Stimulated activated CD8-positive, alpha-beta memory T cell treated with anti-CD3 and anti-CD28 coated beads, Interleukin-12 subunit alpha, Interleukin-12 subunit beta, amount 100 ng/mL, for 1 hour (primary cell): ENCODE results near the gene KLF13.

Experiments
- DNase-seq: peaks from one replicate; pipeline ENCODE4 v3.0.0-alpha.2; 2020; ENCODE audit warnings: low read depth

The KLF13 gene

DNA sequence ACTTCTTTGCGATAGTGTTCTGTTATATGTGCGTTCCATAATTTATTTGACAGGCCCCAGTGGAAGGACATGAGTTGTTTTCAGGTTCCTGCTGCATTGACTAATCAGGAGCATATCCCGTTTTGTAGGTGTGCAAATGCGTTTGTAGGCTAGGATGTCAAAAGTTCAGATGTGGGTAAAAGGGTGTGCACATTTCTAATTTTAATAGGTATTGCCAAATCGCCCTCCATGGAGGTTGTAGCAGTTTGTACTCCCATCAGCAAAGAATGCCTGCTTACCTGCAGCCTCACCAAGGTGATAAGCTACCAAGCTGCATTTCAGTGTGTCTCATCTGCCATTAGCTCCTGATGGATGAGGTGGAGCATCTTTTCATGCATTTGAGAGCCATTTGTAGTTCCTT lies 36.3 kb downstream of the KLF13 start:
- DNase-seq, result no peak

DNA sequence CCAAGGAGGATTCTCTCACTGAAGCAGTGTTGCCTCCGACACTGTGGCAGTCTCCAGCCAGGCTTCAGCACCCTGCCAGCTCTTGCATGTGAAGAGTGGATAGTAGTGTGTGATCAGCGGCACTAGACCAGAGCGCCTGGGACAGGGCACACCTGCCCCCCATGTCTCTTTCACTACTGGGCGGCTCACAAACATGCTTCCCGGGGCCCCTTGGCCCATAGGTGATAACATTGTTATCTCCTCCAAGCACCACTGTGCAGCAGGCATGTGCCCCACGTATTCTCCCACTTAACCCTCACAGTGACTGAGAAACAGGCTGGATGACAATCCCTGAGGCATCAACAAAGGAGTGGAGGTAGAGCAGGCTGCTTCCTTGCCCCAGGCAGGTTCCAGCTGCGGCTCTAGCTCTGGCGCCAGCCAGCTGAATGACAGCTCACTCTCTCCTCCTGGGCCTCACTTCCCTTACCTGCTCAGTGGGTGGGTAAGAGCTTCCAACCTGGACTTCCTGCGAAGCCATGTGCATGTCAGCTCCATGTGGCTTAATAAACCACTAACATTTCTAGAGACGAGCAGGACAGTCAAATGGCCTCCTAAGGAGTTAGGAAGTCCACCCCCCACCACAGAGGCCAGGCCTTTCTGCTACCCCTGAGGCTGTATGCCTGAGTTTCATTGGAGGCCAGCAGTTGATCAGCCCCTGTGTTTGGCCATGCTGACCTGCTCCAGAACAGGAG lies 37.8 kb downstream of the KLF13 start:
- no peak for DNase-seq

DNA sequence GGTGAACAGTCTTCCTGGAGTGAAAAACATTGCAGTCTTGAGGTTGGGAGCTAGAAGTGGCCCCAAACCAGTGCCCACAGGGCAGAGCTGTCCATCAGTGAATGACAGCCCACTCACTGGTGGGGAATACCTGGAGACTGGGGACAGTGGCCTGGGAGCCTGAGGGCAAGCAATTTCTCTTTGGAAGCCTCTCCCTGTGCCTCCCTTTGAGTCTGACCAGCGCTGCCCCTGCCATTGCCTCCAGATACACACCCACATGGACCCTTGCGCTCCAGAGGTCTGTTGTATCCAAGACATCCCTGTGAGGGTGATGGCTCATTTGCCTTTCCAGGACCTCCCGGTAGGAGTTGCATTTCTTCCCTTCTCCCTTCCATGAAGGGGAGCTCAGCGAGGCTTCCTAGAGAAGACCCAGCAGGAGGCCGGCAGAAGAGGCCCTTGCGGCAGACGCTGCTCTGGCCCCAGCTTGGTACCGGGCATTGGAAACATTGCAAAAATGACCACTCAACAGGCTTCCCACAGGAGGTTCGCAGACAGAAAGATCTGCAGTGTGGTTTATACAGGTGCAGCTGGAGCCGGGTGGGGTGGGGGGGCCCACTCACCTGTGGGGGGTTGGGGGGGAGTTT lies 38.5 kb downstream of the KLF13 start:
- no peak for DNase-seq

DNA sequence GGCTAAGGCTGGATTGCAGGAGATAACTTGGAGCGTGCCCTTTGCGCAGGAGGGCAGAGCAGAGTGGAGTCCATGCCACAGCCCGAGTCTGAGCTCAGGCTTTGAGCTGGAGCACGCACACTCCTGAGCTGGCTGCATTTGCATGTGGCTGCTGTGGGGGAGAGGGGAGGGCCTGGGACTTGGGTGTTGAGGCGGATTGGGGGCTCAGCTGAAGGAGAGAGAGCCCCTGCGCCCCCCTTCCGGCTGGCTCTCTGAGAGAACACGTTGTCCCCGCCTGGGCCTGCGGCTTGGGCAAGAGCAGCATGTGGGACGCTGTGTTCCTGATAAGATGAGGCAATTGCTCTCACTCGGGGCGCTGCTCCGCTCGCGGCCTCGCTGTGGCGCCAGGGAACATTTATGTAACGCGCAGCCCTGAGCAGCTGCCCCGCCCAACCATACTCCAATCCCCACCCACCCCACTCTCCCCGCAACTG lies 39.1 kb downstream of the KLF13 start:
- peak; percentile 63 for DNase-seq

DNA sequence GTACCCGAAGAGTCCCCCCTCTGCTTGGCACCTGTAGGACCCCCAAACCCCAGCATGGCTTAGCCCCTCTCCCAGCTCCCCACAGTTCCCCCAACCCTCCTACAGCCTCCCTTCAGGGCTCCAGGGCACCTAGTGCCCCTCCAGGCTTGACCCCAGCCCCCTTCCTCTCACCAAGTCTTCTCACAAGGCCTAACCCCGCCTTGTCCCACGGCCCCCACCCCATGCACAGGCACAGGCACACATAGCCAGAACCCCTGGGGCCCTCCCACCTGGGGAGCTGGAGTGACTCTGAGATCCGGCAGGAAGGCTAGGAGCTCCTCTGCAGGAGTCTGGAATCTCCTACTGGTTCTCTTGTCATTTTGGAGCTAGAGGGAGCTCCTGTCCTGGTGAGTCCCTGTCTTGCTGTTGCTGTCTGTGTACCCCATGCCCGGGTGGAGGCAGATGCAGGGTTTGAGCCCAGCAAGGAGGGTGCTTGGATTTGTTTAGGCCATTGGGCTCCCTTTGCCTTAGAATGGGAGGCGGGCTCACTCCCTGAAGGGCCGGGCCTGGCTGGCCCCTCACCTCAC lies 39.6 kb downstream of the KLF13 start:
- no peak for DNase-seq

DNA sequence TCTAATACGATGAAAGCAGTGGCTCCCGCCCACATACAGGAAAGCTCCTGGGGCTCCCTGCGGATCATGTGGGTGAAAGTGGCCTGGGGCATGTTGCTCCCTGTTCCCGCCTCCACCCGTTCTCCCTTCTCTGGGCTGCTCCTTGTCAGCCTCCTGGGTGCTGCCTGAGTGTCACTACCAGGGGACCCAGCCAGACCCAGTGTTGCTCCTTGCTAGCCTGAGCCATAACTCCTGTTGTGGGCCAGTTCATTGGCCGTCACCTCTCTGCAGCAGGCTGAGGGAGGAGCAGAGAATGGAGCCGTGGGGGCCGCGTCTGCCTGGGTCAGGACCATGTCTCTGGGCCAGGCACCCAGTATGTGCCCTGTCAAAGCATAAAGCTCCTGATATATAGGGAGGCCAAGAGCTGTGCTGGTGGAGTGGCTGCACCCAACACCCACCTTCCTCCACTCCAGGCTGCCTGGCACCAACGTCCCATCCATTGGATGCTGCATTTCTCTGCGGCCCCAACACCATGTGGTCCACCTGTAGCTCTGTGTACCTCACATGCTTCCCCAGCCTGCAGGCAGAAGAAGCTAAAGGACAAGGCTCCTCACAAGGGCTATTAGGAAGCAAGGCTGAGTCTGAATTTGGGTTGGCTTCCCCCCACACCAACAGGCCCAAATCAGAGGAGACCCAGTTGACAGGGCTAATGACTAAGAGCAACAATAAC lies 40.5 kb downstream of the KLF13 start:
- DNase-seq, result no peak

DNA sequence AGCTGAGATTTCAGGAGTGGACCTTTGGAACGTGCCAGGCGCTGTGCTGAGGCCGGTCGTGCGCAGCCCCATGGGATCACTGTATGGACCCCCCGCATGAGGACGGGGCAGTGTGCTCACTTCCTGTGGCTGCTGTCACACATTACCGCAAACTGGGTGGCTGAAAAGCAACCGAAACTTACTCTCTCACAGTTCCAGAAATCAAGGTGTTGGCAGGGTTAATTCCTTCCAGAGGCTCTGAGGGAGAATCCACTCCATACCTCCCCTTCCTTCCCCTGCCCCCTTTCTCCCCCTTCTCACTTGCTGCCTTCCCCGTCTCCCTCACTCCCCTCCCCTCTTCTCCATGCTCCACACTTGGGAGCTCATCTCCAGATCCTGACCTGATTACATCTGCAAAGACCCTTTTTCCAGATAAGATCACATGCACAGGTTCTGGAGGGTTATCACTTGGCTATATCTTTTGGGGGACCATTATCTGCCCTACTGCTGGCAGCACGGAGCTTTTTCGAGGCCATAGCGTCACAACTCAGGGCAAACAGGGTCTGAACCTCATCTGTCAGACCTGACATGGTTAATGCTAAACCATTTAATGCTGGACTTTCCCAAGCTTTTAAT lies 41.2 kb downstream of the KLF13 start:
- no peak for DNase-seq

DNA sequence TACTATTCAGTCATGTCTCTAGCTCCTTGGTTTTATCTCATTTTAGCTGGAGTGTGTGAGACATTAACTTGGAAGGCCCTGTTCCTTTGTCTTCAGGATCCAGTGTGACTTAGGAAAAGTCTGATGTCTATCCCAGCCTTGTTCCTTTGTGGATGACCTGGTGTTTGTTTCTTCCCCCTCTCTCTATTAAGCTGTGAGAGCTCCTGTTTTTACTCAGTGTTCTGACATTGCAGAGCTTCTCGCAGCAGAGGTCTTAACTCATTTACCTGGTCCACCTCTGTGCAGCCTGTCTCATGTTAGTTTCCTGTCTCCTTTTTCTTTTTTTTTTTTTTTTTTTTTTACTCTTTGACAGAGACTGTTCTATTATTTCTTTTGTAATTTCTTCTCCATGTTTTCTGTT lies 43.1 kb downstream of the KLF13 start:
- no peak for DNase-seq

DNA sequence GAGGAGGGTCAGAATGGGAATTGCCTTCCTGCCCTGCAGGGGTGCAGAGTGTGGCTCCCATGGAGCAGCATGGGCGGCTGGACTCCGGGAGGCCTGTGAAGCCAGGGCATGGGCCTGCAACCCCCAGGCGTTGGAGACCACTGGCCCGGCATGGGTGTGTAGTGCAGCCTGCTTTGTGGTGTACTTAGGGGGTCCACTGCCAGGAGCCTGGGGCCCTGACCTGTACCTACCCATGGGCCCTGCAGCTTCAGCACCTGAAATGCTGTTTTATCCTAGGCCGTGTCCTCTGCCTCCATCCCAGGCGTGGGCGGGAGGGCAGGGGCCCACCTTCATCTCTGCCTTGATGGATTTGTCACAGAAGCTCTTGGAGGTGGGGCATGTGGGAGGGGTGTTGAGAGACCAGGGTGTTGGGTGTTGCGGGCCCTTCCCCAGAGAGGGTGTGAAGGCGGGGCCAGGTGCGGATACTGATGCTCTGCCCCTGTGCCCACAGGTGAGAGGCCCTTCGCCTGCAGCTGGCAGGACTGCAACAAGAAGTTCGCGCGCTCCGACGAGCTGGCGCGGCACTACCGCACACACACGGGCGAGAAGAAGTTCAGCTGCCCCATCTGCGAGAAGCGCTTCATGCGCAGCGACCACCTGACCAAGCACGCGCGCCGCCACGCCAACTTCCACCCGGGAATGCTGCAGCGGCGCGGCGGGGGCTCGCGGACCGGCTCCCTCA lies 45.0 kb downstream of the KLF13 start:
- no peak for DNase-seq

DNA sequence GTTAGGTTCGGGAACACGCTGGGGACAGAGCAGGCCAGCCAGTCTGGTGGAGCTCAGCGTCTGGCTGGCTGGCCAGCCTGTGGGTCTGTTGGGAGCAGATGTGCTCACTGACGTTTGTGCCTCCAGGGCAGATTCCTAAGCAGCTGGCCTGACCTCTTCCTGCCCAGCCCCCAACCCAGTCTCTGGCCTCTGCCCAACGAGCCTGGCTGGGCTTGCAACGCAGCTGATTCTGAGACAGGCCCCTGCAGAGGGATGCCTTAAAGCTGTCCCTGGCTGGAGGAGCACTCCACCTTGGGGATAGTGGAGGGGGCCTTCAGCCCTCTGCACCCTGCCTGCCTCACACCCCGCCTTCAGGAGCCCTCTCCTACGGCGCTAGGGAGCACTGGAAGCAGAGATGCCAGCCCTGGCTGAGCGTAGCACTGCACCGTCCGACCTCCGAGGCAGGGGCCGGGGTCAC lies 46.0 kb downstream of the KLF13 start:
- DNase-seq, result no peak

DNA sequence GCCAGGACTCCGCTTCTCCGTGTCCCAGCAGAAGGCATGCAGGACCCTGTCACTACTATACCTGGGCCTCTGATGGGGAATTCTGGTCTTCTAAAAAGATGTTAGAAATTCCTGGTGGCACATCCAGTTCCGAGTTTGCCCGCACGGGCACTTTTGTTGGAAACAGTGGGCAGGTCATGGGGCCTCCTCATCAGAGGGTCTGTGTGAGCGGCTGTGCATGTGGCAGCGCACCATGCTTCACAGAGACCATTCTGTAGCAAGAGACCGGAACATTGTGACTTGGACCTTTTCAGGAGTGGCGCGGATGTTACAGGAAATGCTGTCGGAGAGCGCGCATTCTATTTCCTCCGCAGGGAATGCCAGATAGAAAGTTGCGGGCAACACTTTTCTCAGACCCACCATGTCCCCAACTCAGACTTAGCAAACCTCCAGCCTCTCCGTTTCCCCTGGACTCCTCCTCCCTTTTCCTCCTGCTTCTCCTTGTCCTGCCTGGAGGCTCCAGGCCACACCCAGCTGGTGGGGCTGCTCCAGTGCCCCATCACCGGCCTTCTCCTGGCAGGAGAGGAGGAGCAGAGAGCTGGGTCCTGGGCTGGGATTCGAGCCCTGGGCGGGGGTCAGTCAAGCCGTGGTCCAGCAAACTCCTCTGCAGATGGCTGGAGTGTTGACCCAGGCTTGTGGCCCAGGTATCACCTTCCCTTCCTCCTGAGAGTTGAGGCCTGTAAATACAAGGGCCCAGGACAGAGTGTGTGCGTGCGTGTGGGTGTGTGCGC lies 46.6 kb downstream of the KLF13 start:
- no peak for DNase-seq

DNA sequence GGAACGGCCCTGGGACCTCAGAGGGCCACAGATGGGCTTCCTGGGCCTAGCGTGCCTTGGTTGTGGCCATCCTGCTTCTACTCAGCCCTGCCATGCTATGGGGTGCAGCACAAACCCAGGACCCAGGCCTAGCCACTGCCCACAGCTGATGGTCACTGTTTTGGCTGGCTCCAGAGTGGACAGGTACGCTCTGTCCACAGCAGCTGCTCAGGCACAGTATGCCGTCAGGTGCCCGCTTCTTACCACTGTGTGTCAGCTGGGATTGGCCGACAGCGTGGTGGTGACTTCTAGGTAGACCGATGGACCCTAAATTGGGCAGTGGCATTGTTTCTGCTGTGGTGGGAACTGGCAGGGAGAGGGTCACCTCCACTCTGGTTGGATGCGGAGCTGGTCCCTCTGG lies 47.3 kb downstream of the KLF13 start:
- DNase-seq, result no peak

DNA sequence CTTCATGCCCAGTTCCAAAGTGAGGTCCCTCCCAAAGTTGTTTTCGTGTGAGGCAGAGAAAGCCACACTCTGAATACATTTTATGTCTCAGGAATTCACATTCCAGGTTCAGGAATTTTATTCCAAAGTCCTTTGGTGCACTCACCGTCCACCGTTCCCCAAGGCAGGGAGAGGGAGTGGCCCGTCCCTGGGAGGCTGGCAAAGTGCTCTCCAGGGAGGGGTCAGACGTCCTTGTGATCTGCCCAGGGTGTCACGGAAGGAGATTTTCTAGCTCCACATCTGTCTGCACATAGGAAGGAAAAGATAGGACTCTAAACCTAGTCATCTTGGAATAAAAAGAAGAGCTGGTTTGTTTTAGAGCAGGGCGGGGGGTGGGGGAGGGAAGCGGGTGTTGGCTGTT lies 47.9 kb downstream of the KLF13 start:
- DNase-seq, result no peak

DNA sequence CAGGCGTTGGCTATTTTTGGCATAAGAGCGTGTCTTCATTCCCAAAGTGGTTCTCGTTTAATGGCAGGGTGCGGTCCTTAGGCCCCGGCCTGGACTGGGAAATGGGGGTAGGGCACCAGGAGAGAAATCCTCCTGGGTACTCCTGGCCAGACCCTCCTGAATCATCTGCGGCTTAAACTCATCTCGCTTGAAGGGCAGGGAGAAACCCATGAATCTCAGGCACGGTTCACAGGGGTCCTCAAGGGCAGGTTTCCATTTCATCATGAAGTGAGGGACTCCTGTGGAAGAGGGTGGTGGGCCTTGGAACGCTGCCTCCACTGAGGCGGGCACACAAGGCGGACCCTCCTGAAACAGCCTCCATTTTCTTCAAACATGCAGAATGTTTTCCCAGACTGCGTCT lies 48.4 kb downstream of the KLF13 start:
- DNase-seq, result no peak

DNA sequence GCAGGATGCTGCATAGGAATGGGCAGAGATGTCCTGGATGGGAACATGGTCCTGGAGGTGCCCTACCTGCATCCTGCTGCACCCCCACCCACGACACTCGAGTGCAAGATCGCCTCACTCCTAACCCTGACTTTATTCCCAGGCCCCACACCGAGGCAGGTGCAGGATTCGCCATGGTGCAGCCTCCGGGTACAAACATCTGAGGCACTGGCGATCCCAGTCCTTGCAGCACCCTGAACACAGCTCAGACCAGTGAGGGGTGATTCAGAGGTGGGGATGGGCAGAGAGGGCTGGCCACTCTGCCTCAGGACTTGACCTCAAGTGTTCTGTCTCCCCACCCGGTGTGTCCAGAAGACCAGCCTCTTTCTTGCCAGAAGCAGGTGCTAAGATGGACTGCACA lies 49.1 kb downstream of the KLF13 start:
- no peak for DNase-seq

DNA sequence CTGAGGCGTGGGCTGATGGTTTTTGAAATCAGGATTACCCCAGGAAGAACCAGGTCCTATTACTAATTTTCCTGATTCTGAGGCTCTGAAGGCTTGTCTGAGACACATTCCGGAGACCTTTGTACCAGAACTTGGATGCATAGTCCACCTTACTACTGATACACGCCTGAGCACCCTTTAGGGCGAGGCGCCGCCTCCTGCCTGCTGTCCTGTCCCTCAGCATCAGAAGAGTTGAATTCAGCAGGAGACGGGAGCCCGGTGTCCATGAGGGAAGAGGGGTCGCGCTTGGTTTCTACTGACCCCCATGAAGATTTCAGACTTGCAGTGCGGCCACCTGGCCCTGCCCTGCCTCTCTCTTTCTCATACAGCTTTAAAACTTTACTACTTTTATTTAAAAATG lies 49.9 kb downstream of the KLF13 start:
- no peak for DNase-seq

DNA sequence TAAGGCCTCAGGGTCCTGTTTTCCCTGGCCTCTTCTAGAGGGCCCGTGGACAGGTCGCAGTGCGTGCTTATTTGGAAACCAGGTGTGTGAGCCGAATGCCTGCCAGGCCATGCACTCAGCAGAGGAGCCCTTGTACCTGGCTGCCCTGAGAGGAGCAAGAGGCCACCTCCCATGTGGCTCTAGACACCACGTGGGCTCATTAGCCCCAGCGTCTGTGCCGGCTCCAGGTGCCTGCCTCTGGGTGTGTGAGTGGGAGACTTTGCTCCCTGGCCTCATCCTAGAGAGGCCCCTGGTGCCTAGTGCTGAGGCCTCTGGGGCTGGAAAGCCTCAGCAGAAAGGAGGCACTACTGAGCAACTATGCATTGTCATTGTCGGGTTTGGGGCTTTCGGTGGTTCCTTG lies 50.4 kb downstream of the KLF13 start:
- DNase-seq, result no peak

DNA sequence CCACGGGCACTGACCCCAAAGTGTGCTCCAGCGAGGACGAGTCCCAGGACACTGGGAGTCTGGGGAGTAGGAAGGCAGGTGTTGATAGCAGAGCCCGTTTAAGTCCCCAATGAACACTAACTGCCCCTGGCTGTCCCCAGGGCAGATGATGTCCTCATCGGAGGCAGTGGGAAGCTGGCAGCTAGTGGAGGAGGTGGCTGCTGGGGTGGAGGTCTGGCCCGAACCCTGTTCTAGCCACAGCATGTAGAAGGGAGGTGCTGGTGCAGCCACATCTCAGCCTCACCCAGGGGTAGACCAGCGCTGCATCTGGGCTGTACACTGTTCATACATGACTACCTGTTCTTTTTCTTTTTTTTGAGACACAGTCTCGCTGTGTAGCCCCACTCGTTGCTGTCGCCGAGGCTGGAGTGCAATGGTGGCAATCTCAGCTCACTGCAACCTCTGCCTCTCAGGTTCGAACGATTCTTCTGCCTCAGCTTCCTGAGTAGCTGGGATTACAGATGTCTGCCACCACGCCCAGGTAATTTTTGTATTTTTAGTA lies 51.8 kb downstream of the KLF13 start:
- no peak for DNase-seq

DNA sequence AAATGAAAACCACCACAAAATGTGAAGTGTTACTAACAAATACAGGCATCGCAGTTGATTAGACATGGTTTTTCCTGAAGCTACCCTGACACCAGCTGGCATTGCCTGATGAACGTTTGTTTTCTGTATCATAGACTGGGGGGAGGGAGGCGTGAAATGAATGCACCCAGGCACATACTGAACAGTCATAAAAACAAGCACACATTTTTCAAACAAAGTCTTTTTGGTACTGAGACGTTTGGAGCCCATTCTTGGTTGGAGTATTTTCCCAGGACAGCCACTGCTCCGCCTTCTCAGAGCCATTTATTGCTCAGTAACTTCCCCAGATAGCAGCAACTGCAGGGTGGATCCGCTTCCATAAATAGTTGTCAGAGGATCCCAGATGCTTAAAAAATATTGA lies 52.4 kb downstream of the KLF13 start:
- no peak for DNase-seq

DNA sequence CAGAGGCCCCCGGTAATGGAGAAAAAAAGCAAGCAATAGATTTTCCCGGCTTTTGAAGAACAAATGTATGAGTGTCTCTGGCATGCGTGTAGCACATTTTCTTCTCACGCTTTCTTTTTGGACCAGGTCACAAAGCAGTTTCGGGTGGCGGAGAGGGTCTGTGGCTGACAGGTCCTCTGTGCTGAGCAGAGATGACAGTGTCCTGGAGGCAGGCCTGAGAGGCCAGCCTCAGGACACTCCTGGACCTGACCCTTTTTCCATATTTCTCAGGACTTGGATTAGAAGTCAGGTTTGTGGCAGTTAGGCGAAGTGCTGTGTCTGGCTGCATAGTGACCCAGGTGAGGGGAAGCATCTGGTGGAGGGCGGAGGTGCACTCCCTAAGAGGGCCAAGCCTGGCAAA lies 52.9 kb downstream of the KLF13 start:
- DNase-seq, result no peak
